NCI-H526 treated with DMSO at 0.1 percent for 48 hours (cell line): ENCODE results near the gene KIZ.
"Not testable (repeated sequence)": the region's sequence is repeated elsewhere in the genome, so short reads cannot be mapped to it uniquely, and the experiment has no call there.

Experiments used
- DNase-seq: peaks from one replicate; lab custom pipeline; 2025; lab: John Stamatoyannopoulos, UW

KIZ gene

DNA sequence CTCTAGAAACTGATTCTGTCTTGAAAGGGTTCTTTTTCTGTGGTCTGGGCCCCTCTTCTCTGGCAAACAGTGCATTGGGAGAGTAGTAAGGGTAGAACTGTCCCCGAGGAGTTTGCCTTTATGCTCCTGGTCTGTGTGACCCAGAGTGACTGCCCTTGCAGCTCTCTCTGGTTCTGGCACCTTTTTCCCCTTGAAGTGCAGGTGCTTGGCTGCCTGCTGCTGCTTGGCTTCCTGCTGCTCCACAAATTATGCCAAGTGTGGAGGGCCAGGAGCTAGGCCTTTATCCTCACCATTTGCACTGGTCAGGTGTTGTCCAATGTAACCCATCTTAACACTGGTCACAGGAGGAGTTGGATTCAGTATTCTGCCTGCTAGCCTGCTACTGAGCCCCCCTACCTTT is 11.2 kb downstream of the KIZ start:
- DNase-seq, result no peak

DNA sequence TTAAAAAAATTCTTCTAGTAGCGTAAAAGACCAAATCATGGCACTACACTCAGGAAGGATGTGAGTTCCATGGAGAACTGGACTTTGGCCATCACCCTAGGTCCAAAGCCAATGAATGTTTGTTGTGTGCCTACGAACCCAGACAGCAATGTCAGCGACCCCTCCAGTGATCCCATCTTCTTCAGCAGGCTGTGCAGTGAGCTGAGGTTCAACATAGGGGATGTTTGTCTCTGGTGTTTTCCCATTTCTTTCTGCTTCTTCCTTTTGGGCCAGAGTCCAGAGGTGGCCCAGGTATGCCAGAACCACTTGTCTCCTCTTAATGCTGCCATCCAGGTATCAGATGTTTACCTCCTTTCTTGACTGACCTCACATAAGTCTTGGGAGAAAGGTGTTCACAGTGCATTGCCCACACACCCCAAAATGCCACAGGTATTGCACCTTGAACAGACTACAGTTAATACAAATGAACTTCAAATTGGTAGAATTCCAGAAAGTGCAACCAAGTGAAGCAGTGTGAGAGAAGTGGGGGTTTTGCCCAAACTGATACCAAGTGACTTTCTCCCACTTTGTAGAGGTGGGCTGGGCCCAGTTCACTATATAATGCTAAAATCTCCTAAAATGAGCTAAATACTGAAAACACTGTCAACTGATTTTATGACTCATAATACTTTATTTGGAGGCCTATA is 14.1 kb downstream of the KIZ start:
- DNase-seq, result no peak

DNA sequence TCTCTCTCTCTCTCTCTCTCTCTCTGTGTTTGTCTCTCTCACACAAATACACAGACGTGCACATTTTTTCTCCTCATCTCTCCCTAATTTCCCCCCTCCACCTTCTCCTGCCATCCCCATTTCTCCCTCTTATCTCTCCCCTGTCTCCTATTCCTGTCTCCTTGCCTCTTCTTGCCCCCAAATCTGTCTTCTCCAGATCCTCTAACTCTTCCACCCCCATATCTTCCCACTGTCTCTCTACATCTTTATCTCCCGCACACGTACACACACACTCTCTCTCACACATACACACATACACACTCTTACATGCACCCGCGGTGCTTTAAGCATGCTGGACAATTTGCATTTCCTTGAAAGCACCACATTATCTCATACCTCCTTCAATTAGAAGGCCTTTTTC is 15.9 kb downstream of the KIZ start:
- no peak for DNase-seq

DNA sequence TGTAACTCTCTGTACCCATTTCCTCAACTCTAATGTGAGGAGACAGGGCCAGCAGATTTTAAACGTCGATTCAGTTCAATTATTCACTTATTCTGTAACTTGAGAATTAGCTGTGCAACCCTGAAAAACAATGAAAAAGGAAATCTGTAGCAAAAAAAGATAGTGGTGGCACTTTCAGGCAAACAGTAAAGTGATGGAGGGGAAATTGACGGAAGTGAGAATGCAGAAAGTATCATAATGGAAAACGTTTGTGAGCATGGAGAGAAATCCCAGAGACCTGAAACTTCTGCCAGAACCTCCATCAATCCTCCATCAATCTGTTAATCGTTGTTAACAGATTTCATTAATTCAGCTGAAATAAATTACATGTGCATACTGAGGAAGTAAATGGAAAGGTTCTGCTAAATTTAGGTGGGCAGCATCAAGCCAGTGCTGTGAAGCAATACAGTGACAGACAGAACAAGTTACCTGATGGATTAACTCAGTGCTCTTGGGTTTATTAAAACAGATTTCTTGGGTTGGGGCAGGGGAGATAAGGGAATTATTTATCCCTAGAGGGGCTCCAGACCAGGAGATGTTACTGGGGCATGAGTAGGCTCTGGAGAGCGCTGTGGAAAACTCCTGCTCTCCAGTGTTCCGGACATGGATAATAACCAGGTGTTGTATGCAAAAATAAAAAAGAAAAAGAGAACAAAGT is 17.5 kb downstream of the KIZ start:
- DNase-seq, result no peak

DNA sequence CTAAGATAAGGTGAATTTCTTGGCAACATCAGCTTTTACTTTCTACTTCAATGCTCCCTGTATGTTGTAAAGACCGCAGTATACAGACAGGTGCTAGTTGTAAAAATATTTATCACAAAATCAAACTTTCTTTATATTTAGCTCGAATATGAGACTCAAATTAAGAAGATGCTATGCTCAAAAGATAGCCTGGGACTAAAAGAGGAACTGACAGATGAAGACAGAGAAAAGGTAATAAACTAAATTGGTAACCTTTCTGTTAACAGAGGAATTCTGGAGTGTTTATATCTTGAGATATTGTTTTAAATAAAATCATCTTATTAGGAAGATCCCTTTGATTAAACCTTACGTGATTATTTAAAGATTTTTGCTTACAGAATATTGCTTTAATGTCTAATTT is 19.5 kb downstream of the KIZ start:
- no peak for DNase-seq

DNA sequence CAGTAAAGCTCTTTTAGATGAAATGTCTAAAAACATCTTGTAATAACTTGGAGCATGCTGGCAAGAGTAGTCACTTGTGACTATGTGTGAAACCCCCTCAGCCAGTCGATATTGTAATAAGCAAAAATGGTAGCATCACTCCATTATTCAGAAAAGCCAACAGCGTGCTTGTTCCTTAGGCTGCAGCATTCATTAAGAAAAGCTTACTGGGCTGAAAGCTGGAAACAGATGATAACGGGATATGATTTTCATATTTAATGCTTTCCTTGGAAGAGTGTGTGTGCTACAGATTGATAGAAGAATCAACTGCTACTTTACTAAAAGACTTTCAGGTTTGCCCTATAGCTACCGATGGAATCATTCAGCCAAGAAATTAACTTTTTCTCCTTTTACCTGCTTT is 20.3 kb downstream of the KIZ start:
- no peak for DNase-seq

- DNase-seq, result no peak
These were observed 21.7 kb downstream of the KIZ start for GRCh38 chr20:21147593-21147992.

- no peak for DNase-seq
These were observed 23.5 kb downstream of the KIZ start for GRCh38 chr20:21149344-21149743.

DNA sequence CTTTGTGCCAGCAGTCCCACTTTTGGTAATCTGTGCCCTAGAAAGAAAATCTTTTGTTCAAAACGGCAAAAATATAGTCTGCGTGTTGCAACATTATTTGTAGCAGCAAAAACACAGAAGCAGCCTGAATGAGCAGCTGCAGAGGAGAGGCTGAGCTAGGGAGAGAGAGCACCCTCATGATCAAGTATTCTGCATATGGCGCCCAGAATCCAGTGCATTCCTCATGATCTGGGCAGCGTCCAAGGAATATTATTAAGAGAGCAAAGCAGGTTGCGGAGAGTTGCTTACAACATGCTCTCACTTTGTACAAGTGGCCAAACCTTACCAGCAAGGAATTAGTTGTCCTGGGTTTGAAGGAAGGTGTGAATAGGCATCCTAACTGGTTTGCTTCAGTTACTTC is 25.9 kb downstream of the KIZ start:
- no peak for DNase-seq

GRCh38 chr20:21154692-21155091 is 28.8 kb downstream of the KIZ start:
- DNase-seq, result no peak

DNA sequence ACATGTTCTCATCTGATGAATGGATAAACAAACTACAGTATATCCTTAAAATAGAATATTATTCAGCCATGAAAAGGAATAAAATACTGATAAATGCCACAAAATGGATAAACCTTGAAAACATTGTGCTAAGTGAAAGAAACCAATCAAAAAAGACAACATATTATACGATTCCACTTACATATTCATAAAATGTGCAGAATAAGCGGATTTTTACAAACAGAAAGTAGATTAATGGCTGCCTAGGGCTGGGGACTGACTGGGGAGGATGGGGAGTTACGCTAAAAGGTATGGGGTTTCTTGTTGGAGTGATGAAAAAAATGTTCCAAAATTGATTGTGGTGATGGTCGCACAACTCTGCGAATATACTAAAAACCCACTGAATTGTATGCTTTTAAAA is 29.4 kb downstream of the KIZ start:
- no peak for DNase-seq

DNA sequence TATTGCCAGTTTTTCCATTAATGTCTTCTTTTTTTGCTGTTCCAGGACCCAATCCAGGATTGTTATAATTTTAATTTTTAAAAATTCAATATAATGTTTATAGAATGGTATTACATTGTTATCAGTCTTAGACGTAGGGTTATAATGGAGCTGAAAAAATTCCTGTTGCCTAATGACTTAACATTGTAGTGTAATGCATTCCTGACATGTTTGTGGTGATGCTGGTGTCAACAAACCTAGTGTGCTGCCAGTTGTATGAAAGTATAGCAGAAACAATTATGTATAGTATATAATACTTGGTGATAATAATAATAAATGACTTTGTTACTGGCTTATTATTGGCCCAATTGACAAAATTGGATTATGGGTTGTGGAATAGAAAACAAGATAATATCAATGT is 30.4 kb downstream of the KIZ start:
- DNase-seq, result no peak

- no peak for DNase-seq
These were observed 31.1 kb downstream of the KIZ start for GRCh38 chr20:21157006-21157405.

DNA sequence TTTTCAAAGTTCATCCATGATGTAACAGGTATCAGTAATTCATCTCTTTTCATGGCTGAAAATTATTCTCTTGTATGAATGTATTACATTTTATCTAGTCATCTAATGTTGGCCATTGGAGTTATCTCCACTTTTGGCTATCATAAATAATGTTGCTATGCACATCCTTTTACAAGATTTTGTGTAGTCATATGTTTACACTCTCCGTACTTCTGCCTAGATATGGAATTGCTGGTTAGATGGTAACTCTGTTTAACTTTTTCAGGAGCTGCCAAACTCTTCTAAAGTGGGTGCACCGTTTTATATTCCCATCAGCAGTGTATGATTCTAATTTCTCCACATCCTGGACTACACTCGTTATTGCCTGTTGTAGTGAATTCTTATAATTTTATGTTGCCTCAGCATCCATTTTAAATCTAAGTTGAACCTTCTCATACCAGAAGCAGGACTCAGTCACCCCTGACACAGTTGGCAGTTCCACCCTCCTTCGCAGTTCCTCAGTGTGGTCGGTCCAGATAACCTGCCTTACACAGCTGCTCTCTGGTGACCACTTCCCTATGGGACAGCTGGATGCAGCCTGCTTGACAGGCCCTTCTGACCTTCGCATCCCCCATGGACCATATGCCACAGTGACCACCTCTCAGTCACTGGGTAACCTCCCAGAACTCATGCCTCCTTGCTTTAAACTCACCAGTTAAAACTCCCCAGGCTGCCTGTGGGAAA is 33.9 kb downstream of the KIZ start:
- DNase-seq, result no peak

DNA sequence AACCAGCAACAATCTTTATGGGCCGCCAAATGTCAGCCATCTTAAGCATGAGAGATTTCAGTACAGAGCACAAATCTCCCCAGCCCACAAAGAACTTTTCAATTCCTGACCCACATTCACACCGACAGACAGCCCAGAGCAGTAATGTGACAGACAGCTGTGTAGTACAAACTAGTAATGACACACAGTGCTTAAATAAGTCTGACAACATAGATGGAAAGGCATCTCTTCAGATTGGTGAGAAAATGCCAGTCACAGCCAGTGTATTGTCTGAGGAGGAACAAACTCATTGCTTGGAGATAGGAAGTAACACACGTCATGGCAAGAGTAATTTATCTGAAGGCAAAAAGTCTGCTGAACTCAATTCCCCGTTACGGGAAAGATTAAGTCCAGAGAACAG is 36.0 kb downstream of the KIZ start:
- DNase-seq, result no peak

DNA sequence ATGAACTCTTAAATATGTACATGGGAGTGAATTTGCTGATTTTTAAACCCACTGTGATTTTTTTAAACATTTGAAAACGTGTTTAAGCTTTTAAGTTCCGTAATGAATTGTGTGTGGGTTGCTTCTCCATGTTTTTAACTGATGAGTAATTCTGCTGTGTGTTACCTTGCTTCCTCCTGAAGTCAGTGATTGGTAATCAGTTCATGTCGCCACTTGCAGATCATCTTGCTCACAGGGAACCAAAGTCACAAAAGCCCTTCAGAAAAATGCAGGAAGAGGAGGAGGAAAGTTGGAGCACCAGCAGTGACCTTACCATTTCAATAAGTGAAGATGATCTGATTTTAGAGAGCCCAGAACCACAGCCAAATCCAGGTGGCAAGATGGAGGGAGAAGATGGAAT is 36.7 kb downstream of the KIZ start:
- DNase-seq, result no peak

- no peak for DNase-seq
These were observed 40.9 kb downstream of the KIZ start for GRCh38 chr20:21166801-21167200.

- no peak for DNase-seq
These were observed 41.4 kb downstream of the KIZ start for GRCh38 chr20:21167261-21167660.

DNA sequence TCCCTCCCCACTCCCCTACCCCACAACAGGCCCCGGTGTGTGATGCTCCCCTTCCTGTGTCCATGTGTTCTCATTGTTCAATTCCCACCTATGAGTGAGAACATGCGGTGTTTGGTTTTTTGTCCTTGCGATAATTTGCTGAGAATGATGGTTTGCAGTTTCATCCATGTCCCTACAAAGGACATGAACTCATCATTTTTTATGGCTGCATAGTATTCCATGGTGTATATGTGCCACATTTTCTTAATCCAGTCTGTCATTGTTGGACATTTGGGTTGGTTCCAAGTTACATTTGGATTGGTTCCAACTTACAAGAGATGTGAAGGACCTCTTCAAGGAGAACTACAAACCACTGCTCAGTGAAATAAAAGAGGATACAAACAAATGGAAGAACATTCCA is 42.2 kb downstream of the KIZ start:
- DNase-seq, result not testable (repeated sequence)

GRCh38 chr20:21172626-21173025 is 46.7 kb downstream of the KIZ start:
- DNase-seq, result no peak

DNA sequence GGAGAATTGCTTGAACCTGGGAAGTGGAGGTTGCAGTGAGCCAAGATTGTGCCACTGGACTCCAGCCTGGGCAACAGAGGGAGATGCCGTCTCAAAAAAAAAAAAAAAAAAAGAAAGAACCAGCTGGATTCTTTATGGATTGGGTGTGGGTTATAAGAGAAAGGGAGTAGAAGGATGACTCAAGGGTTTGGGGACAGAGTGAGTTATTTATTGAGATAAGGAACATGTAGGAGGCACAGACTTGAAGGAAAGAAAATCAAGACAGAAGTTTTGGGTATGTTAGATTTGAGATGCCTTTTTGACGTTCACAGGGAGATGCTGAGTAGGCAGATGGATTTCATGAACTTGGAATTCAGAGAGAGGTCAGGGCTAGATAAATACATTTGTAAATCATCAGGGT is 47.6 kb downstream of the KIZ start:
- no peak for DNase-seq

- DNase-seq, result no peak
These were observed 48.8 kb downstream of the KIZ start for GRCh38 chr20:21174516-21175239.

DNA sequence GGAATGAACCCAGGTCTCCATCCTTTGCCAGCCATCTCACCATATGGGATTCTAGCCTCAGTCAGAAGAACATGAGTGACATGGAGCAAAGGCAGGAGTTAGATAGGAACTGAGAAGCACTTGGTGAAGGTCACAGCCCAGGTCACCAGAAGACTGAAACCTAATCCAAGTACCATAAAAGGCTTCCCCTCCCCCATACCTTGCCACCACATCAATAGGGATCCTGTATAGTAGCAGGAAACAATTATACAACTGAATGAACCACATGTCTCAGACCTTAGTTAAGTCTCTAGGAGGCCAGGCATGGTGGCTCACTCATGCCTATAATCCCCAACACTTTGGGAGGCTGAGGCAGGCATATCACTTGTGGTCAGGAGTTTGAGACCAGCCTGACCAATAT is 49.6 kb downstream of the KIZ start:
- no peak for DNase-seq
